Small intestine (tissue), 7 donors: ENCODE data around the gene NFKB2. TPM values are rescaled to one million over a fixed set of nuclear protein-coding genes. Genes with fewer than 3 reads are reported as not detected.

Experiments
- DNase-seq, 2 donors: peaks; one replicate each; pipeline versions ENCODE4 v3.0.0 to v3.0.0-alpha.2; 2013
- FAIRE-seq: peaks from 2 replicates; lab custom pipeline; 2012; peaks lifted over from hg19 to GRCh38; lab: Jason Lieb, UNC
- H3K27ac ChIP-seq, 3 donors: one replicate each; pipeline ENCODE4 v1.5.1; 2013; ENCODE audit warnings: low read length in 2 of 3, mild to moderate bottlenecking in 2 of 3, control low read depth in 1 of 3, inconsistent platforms in 1 of 3, low read depth in 1 of 3, moderate library complexity in 1 of 3
- H3K27me3 ChIP-seq, 3 donors: one replicate each; pipeline ENCODE4 v1.6.1; 2013; ENCODE audit warnings: low read length in 3 of 3, inconsistent platforms in 1 of 3; ENCODE audit not compliant: control insufficient read depth in 3 of 3, insufficient read depth in 3 of 3
- H3K36me3 ChIP-seq, 3 donors: one replicate each; pipeline ENCODE4 v1.6.1; 2013; ENCODE audit warnings: low read length in 3 of 3, inconsistent platforms in 1 of 3, low read depth in 1 of 3, mild to moderate bottlenecking in 1 of 3, moderate library complexity in 1 of 3; ENCODE audit not compliant: control insufficient read depth in 3 of 3, insufficient read depth in 2 of 3
- H3K4me1 ChIP-seq, 3 donors: one replicate each; pipeline ENCODE4 v1.6.1; 2013; ENCODE audit warnings: low read length in 2 of 3, inconsistent platforms in 1 of 3, low read depth in 1 of 3, mild to moderate bottlenecking in 1 of 3, moderate library complexity in 1 of 3; ENCODE audit not compliant: control insufficient read depth in 3 of 3, insufficient read depth in 2 of 3
- H3K4me3 ChIP-seq, 3 donors: one replicate each; pipeline ENCODE4 v1.5.1; 2013; ENCODE audit warnings: low read length in 3 of 3, control low read depth in 1 of 3, inconsistent platforms in 1 of 3, low read depth in 1 of 3, mild to moderate bottlenecking in 1 of 3, moderate library complexity in 1 of 3
- H3K9me3 ChIP-seq, 2 donors: one replicate each; pipeline ENCODE4 v1.6.1; 2013; ENCODE audit warnings: low read depth in 1 of 2, low read length in 1 of 2; ENCODE audit not compliant: control insufficient read depth in 2 of 2, insufficient read depth in 1 of 2
- WGBS, 3 donors: extraction: QIAGEN DNeasy Blood & Tissue Kit; methylation state at CpG; one replicate each; pipeline ENCODE4 v1.1.7; 2013; 5-methylcytosine and 5-hydroxymethylcytosine counted together
- polyA plus RNA-seq, 4 donors: library from polyadenylated mRNA; stranded (reverse) in 3 of 4; unstranded in 1 of 4; fragments of 200-250 nt in 3 of 4; fragments of 120-200 nt in 1 of 4; gene quantifications; one replicate each; pipeline versions ENCODE4 v1.2.1 to v1.2.3, GENCODE V29; 2013
- donor health status: healthy with polysubstance abuse.
- donor health status: control.
- donor health status: control.
- donor health status: Bipolar disorder and iron deficiency.
- donor health status: healthy.

NFKB2 gene
- polyA plus RNA-seq, 4 donors, result 13.5 to 22.3 (median 15.6) TPM

DNA sequence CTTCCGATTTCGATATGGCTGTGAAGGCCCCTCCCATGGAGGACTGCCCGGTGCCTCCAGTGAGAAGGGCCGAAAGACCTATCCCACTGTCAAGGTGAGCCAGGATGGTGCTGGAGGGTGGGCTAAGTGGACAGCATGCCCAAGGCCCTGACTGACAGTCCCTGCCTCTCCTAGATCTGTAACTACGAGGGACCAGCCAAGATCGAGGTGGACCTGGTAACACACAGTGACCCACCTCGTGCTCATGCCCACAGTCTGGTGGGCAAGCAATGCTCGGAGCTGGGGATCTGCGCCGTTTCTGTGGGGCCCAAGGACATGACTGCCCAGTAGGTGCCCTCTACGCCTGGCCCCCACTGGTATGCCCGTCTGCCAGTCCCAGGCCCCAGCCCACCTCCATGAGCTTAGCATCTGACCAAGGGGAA lies 1.2 kb downstream of the NFKB2 start:
- DNase-seq (no peak), FAIRE-seq (no peak)
- H3K36me3 ChIP-seq, result peaks cover 2 to 53% (median 4%) of the 10 kb centered on the region in 3 donors
- H3K27ac ChIP-seq, result peak overlapping the region in 1 of 3 donors; percentile 1
- WGBS, 3 donors, result 88 to 92% (median 91%) methylated on average over 12 of the region's 12 CpGs
- peaks cover 2 to 21% (median 4%) of the 10 kb centered on the region in 3 donors for H3K4me1 ChIP-seq
- no peaks in the 10 kb centered on the region for H3K9me3 ChIP-seq
- no peak overlapping the region for H3K4me3 ChIP-seq
- no peaks in the 10 kb centered on the region for H3K27me3 ChIP-seq

DNA sequence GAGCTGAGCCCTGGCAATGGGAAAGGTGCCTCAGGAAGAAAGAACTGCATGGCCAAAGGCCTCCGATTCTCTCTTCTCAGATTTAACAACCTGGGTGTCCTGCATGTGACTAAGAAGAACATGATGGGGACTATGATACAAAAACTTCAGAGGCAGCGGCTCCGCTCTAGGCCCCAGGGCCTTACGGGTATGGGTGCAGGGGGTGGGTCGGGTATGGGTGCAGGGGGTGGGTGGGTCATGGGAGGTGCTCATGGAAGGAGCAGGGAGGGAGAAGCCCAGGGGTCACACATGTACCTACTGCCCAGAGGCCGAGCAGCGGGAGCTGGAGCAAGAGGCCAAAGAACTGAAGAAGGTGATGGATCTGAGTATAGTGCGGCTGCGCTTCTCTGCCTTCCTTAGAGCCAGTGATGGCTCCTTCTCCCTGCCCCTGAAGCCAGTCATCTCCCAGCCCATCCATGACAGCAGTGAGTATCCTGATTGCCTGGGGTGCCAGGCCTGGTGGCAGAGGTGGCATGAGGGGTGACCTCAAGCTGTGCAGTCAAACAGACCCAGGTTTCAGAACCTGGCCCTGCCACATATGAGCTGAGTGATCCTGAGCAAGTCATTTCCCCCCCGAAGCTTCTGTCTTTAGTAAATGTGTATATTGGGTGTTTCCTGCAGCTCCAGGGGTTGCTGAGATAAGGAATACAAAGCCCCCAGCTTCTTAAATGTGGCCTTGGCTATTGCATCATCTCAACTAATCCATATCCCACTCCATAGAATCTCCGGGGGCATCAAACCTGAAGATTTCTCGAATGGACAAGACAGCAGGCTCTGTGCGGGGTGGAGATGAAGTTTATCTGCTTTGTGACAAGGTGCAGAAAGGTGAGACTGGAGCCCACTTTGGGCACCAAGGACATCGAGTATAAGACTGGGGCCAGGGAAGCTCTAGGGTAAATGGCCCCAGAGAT lies 2.0 kb downstream of the NFKB2 start:
- H3K9me3 ChIP-seq, result no peaks in the 10 kb centered on the region

DNA sequence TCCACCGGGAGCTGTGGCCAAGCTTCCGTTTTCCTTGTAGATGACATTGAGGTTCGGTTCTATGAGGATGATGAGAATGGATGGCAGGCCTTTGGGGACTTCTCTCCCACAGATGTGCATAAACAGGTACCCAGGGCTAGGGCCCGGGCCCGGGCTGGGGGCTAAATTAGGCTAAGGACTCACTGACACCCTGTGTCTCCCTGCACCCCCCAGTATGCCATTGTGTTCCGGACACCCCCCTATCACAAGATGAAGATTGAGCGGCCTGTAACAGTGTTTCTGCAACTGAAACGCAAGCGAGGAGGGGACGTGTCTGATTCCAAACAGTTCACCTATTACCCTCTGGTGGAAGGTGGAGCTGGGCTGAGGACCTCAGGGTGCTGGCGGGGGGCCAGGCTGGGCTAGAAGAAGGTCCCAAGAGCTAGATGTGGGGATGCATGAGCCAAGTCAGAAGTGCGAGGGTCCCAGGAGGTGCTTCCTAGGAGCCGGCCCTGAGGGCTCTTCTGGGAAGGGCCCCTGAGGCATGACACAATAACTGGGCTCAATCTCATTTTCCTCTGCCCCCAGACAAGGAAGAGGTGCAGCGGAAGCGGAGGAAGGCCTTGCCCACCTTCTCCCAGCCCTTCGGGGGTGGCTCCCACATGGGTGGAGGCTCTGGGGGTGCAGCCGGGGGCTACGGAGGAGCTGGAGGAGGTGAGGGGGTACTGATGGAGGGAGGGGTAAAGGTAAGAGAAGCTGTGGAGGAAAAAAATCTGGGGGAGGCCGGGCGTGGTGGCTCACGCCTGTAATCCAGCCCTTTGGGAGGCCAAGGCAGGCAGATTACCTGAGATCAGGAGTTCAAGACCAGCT lies 2.9 kb downstream of the NFKB2 start:
- peak overlapping the region in 1 of 3 donors; percentile 88 for H3K27ac ChIP-seq
- peaks cover 2 to 21% (median 4%) of the 10 kb centered on the region in 3 donors for H3K4me1 ChIP-seq
- WGBS, 3 donors, result 84 to 87% (median 85%) methylated on average over 21 of the region's 21 CpGs
- no peaks in the 10 kb centered on the region for H3K9me3 ChIP-seq
- no peak for DNase-seq
- FAIRE-seq, result no peak
- peaks cover 2 to 67% (median 7%) of the 10 kb centered on the region in 3 donors for H3K36me3 ChIP-seq
- no peak overlapping the region for H3K4me3 ChIP-seq
- no peaks in the 10 kb centered on the region for H3K27me3 ChIP-seq

More for the DNA sequence above, 2.0 kb downstream of the NFKB2 start:
- Histone ChIP-seq H3K27me3 (no peaks in the 10 kb centered on the region), H3K36me3 (peaks cover 2 to 60% (median 4%) of the 10 kb centered on the region in 3 donors), H3K4me1 (peaks cover 2 to 21% (median 4%) of the 10 kb centered on the region in 3 donors), H3K27ac (no peak overlapping the region), H3K4me3 (no peak overlapping the region)
- DNase-seq (no peak), FAIRE-seq (no peak)
- WGBS, 3 donors, result 93 to 94% (median 93%) methylated on average over 14 of the region's 14 CpGs

DNA sequence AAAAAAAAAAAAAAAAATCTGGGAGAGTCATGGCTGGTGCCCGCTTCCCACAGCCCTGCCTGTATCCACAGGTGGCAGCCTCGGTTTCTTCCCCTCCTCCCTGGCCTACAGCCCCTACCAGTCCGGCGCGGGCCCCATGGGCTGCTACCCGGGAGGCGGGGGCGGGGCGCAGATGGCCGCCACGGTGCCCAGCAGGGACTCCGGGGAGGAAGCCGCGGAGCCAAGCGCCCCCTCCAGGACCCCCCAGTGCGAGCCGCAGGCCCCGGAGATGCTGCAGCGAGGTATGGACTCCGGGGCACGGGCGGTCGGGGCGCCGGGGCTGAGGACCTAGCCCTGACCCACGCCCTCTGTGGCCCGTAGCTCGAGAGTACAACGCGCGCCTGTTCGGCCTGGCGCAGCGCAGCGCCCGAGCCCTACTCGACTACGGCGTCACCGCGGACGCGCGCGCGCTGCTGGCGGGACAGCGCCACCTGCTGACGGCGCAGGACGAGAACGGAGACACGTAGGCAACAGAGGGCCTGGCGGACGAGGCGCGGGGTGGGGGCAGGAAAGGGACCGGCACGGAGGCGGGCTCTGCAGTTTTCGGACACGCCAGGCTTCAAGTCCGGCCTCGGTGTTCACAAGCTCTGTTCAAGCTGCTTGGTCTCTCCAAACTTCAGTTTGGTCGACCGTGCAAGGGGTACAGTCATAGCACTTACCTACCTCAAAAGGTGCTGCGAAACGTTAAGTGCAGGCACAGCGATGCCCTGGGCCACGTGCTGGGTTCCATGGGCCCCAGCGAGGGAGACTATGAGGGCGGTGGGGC lies 3.9 kb downstream of the NFKB2 start:
- Histone ChIP-seq H3K4me1 (peaks cover 2 to 21% (median 4%) of the 10 kb centered on the region in 3 donors), H3K36me3 (peaks cover 2 to 77% (median 7%) of the 10 kb centered on the region in 3 donors), H3K27ac (peak overlapping the region; percentile 76 to 88 (median 76)), H3K4me3 (peak overlapping the region; percentile 44 to 63 (median 51)), H3K9me3 (no peaks in the 10 kb centered on the region), H3K27me3 (no peaks in the 10 kb centered on the region)
- DNase-seq (peak; percentile 85 to 96), FAIRE-seq (no peak)
- 3 to 4% (median 3%) methylated on average over 61 to 72 of the region's 72 CpGs for WGBS, 3 donors

DNA sequence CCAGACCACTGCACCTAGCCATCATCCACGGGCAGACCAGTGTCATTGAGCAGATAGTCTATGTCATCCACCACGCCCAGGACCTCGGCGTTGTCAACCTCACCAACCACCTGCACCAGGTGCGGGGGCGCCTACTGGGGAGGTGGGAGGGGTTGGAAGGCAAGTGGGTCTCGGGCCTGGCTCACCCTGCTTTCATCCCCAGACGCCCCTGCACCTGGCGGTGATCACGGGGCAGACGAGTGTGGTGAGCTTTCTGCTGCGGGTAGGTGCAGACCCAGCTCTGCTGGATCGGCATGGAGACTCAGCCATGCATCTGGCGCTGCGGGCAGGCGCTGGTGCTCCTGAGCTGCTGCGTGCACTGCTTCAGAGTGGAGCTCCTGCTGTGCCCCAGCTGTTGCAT lies 4.6 kb downstream of the NFKB2 start:
- Histone ChIP-seq H3K27ac (peak overlapping the region in 2 of 3 donors; percentile 7 to 29), H3K27me3 (no peaks in the 10 kb centered on the region), H3K4me3 (no peak overlapping the region), H3K4me1 (peaks cover 2 to 19% (median 4%) of the 10 kb centered on the region in 3 donors), H3K36me3 (peaks cover 2 to 84% (median 7%) of the 10 kb centered on the region in 3 donors), H3K9me3 (no peaks in the 10 kb centered on the region)
- no peak for DNase-seq
- WGBS, 3 donors, result 74 to 85% (median 80%) methylated on average over 17 of the region's 17 CpGs
- no peak for FAIRE-seq

DNA sequence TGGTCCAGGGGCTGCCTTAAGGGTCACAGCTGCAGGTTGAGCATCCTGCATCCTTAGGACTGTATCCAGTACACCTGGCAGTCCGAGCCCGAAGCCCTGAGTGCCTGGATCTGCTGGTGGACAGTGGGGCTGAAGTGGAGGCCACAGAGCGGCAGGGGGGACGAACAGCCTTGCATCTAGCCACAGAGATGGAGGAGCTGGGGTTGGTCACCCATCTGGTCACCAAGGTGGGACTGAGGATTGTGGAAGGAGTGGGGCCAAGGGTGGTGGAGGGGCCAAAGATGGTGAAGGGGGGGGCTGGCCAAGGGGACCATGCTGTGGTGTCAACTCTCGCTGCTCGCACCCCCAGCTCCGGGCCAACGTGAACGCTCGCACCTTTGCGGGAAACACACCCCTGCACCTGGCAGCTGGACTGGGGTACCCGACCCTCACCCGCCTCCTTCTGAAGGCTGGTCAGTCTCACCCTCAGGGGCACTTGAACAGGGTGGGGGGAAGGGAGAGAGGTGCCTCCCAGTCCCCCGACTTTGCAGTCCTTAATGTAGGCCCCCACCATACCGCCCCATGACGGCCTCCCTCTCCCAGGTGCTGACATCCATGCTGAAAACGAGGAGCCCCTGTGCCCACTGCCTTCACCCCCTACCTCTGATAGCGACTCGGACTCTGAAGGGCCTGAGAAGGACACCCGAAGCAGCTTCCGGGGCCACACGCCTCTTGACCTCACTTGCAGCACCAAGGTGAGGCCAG lies 5.3 kb downstream of the NFKB2 start:
- H3K9me3 ChIP-seq, result no peaks in the 10 kb centered on the region
- peaks cover 2 to 91% (median 7%) of the 10 kb centered on the region in 3 donors for H3K36me3 ChIP-seq
- FAIRE-seq, result no peak
- no peak for DNase-seq
- H3K4me3 ChIP-seq, result no peak overlapping the region
- no peaks in the 10 kb centered on the region for H3K27me3 ChIP-seq
- WGBS, 3 donors, result 90 to 93% (median 93%) methylated on average over 22 of the region's 22 CpGs
- H3K27ac ChIP-seq, result no peak overlapping the region
- H3K4me1 ChIP-seq, result peaks cover 2 to 18% (median 4%) of the 10 kb centered on the region in 3 donors

DNA sequence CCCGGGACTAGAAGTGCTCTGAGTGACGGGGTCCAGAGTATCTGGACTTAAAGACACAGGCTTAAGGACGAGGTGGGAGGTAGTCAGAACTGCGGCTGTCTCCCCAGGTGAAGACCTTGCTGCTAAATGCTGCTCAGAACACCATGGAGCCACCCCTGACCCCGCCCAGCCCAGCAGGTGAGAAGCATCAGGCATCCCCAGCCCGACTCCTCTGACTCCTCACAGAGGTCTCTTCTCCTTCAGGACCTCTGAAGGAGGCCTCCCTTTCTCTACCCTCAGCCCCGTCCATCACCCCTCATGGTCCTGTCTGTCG lies 5.8 kb downstream of the NFKB2 start:
- H3K4me3 ChIP-seq, result no peak overlapping the region
- H3K36me3 ChIP-seq, result peaks cover 2 to 87% (median 7%) of the 10 kb centered on the region in 3 donors
- no peak overlapping the region for H3K27ac ChIP-seq
- no peaks in the 10 kb centered on the region for H3K27me3 ChIP-seq
- 90 to 94% (median 91%) methylated on average over 8 of the region's 8 CpGs for whole genome bisulfite sequencing, 3 donors
- no peak for DNase-seq
- peaks cover 0 to 13% (median 4%) of the 10 kb centered on the region in 3 donors for H3K4me1 ChIP-seq
- H3K9me3 ChIP-seq, result no peaks in the 10 kb centered on the region
- no peak for FAIRE-seq
